HUES48 (cell line): ENCODE results near the gene MS4A15.

Experiments used
- H3K27ac ChIP-seq: one replicate; pipeline ENCODE4 v1.7.0; 2013; ENCODE audit warnings: low read depth, low read length, inconsistent platforms
- H3K27me3 ChIP-seq: 2 replicates; pipeline ENCODE4 v1.6.1; 2013; ENCODE audit warnings: mild to moderate bottlenecking, low read length; ENCODE audit not compliant: control insufficient read depth, insufficient read depth
- H3K36me3 ChIP-seq: 2 replicates; pipeline ENCODE4 v1.6.1; 2013; ENCODE audit warnings: low read length; ENCODE audit not compliant: control insufficient read depth, insufficient read depth
- H3K4me1 ChIP-seq: 2 replicates; pipeline ENCODE4 v1.6.1; 2013; ENCODE audit warnings: mild to moderate bottlenecking, low read length; ENCODE audit not compliant: control insufficient read depth, insufficient read depth
- H3K4me3 ChIP-seq: 2 replicates; pipeline ENCODE4 v1.5.1; 2013; ENCODE audit warnings: mild to moderate bottlenecking, low read depth, low read length
- H3K9ac ChIP-seq: 2 replicates; pipeline ENCODE4 v1.6.1; 2013; ENCODE audit warnings: mild to moderate bottlenecking, low read depth, low read length, moderate library complexity
- H3K9me3 ChIP-seq: 2 replicates; pipeline ENCODE4 v1.6.1; 2013; ENCODE audit warnings: low read length; ENCODE audit not compliant: control insufficient read depth, insufficient read depth

MS4A15 gene

DNA sequence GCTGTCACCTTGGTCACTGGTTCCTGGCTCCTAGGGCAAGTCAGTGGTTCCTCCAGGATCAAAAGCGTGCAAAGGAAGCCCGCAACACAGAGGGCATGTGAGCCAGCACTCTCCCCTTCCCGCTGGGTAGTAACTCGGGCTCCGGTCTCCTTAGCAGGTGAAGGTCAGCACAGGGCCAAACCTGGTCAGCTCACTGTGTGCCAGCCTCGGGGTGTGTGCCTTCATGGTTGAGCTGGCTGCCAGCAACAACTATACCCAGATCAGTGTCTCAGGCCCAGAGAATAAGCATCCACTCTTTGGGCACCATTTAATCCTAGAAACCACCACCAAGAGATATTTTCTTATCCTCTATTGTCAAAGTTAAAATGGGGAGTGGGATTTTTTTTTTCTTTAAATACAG, 69.1 kb downstream of the MS4A15 start:
- H3K4me3 ChIP-seq = no peak overlapping the region
- H3K36me3 ChIP-seq = no peaks in the 10 kb centered on the region
- no peaks in the 10 kb centered on the region for H3K4me1 ChIP-seq
- no peaks in the 10 kb centered on the region for H3K27me3 ChIP-seq
- H3K27ac ChIP-seq = no peak overlapping the region
- H3K9ac ChIP-seq = no peak overlapping the region
- no peaks in the 10 kb centered on the region for H3K9me3 ChIP-seq
